MM.1S (cell line): ENCODE measurements around the gene SLC39A7.

ENCODE experiments used
- DNase-seq: peaks from one replicate; pipeline ENCODE4 v3.0.0-alpha.2; 2015
- H2AFZ ChIP-seq: fragments of 300-600 bp; sonication (generic); 2 replicates; pipeline ENCODE4 v1.6.0; 2016; ENCODE audit warnings: antibody characterized with exemption, low read length
- H3F3A ChIP-seq: fragments of 300-600 bp; sonication (generic); 2 replicates; pipeline ENCODE4 v1.6.1; 2016; ENCODE audit warnings: mild to moderate bottlenecking, antibody characterized with exemption, low read length, moderate library complexity, mixed read lengths; ENCODE audit not compliant: insufficient read depth
- H3K27ac ChIP-seq: fragments of 300-600 bp; sonication (generic); 2 replicates; pipeline ENCODE4 v1.5.1; 2016; ENCODE audit warnings: mild to moderate bottlenecking, low read length
- H3K27me3 ChIP-seq: fragments of 300-600 bp; sonication (generic); replicated peaks from 2 replicates; pipeline ENCODE4 v1.6.0; 2016; ENCODE audit warnings: low read length; ENCODE audit not compliant: insufficient read depth
- H3K36me3 ChIP-seq: fragments of 300-600 bp; sonication (generic); replicated peaks from 2 replicates; pipeline ENCODE4 v1.6.1; 2016; ENCODE audit warnings: mild to moderate bottlenecking, low read length, mixed read lengths; ENCODE audit not compliant: insufficient read depth
- H3K4me1 ChIP-seq: fragments of 300-600 bp; sonication (generic); 2 replicates; pipeline ENCODE4 v1.6.1; 2016; ENCODE audit warnings: low read length, mixed read lengths
- H3K4me2 ChIP-seq: fragments of 300-600 bp; sonication (generic); 2 replicates; pipeline ENCODE4 v1.6.0; 2016; ENCODE audit warnings: low read depth, low read length
- H3K4me3 ChIP-seq: fragments of 300-600 bp; sonication (generic); 2 replicates; pipeline ENCODE4 v1.5.1; 2016; ENCODE audit warnings: low read length, mixed read lengths
- H3K79me2 ChIP-seq: fragments of 300-600 bp; sonication (generic); 2 replicates; pipeline ENCODE4 v1.6.1; 2016; ENCODE audit warnings: mixed run types, low read length, mixed read lengths
- H3K9ac ChIP-seq: fragments of 300-600 bp; sonication (generic); 2 replicates; pipeline ENCODE4 v1.6.1; 2016; ENCODE audit warnings: low read length, mixed read lengths
- H3K9me2 ChIP-seq: fragments of 300-600 bp; sonication (generic); replicated peaks from 2 replicates; pipeline ENCODE4 v1.6.1; 2016; ENCODE audit warnings: mild to moderate bottlenecking, low read length, mixed read lengths; ENCODE audit not compliant: insufficient read depth
- H3K9me3 ChIP-seq: fragments of 300-600 bp; sonication (generic); replicated peaks from 2 replicates; pipeline ENCODE4 v1.6.1; 2016; ENCODE audit warnings: mild to moderate bottlenecking, low read length, mixed read lengths; ENCODE audit not compliant: insufficient read depth
- H4K20me1 ChIP-seq: fragments of 300-600 bp; sonication (generic); 2 replicates; pipeline ENCODE4 v1.6.1; 2016; ENCODE audit warnings: mild to moderate bottlenecking, low read length, moderate library complexity, mixed read lengths; ENCODE audit not compliant: insufficient read depth
- CTCF ChIP-seq: fragments of 300-600 bp; sonication (generic); IDR thresholded peaks from 2 replicates; pipeline ENCODE4 v1.5.1; 2016; ENCODE audit warnings: antibody characterized with exemption, low read length, mixed read lengths
- EZH2 ChIP-seq: fragments of 300-600 bp; sonication (generic); optimal IDR thresholded peaks from 2 replicates; pipeline ENCODE3; 2017; ENCODE audit warnings: low read depth, mild to moderate bottlenecking, antibody characterized with exemption, low read length, mixed read lengths
- EZH2phosphoT487 ChIP-seq: fragments of 300-600 bp; sonication (generic); IDR thresholded peaks from 2 replicates; pipeline ENCODE4 v1.6.1; 2018; ENCODE audit warnings: antibody characterized with exemption, low read length

SLC39A7 gene

GRCh38 chr6:33236852-33237251 lies 36.2 kb downstream of the SLC39A7 start:
- Histone ChIP-seq H3K9ac (no peak overlapping the region), H3K9me3 (no peaks in the 10 kb centered on the region), H3K4me1 (no peaks in the 10 kb centered on the region), H3K9me2 (no peaks in the 10 kb centered on the region), H4K20me1 (no peaks in the 10 kb centered on the region), H3K79me2 (no peaks in the 10 kb centered on the region), H3K36me3 (no peaks in the 10 kb centered on the region), H3K27ac (no peak overlapping the region), H2AFZ (no peak overlapping the region), H3K4me3 (no peak overlapping the region), H3K27me3 (0 out of 2 replicates have a peak, but pooled peaks cover 13% of the 10 kb centered on the region), H3K4me2 (no peak overlapping the region), H3F3A (no peaks in the 10 kb centered on the region)
- no peak for DNase-seq
- no peak for TF ChIP-seq CTCF
- no peak for TF ChIP-seq EZH2phosphoT487
- TF ChIP-seq EZH2, result no peak

GRCh38 chr6:33237741-33238140 lies 37.1 kb downstream of the SLC39A7 start:
- H3K9me3 ChIP-seq, result no peaks in the 10 kb centered on the region
- no peak overlapping the region for H3K9ac ChIP-seq
- no peaks in the 10 kb centered on the region for H3K9me2 ChIP-seq
- H3K4me3 ChIP-seq, result no peak overlapping the region
- H3K4me2 ChIP-seq, result no peak overlapping the region
- peaks cover 15% of the 10 kb centered on the region; the same call in 1 of the 2 replicates for H3K27me3 ChIP-seq
- no peaks in the 10 kb centered on the region for H3K79me2 ChIP-seq
- H3K36me3 ChIP-seq, result no peaks in the 10 kb centered on the region
- TF ChIP-seq CTCF, result no peak
- no peak for TF ChIP-seq EZH2phosphoT487
- TF ChIP-seq EZH2, result no peak
- no peak for DNase-seq
- no peaks in the 10 kb centered on the region for H3F3A ChIP-seq
- no peak overlapping the region for H2AFZ ChIP-seq
- H3K4me1 ChIP-seq, result no peaks in the 10 kb centered on the region
- no peak overlapping the region for H3K27ac ChIP-seq
- no peaks in the 10 kb centered on the region for H4K20me1 ChIP-seq

DNA sequence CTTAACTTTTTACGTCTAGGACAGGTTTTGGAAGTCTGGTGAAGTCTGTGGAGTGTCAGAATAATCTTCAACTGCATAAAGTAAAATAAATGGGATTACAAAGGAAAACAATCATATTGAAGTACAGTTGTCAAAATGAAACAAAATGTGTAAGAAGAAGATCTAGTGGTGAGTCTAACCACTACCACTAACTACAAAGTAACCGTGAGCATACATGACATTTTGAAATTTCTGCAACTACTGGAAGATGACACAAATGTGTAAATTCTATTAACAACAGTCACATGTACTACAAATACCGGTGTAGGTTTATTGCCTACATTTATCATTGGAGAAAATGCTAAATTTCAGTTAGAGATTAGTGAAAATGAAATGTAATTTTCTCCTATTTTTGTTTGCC lies 41.3 kb downstream of the SLC39A7 start:
- H3K9ac ChIP-seq, result no peak overlapping the region
- no peaks in the 10 kb centered on the region for H3K9me2 ChIP-seq
- H3K4me3 ChIP-seq, result no peak overlapping the region
- H3K36me3 ChIP-seq, result no peaks in the 10 kb centered on the region
- no peaks in the 10 kb centered on the region for H3F3A ChIP-seq
- peaks cover 20% of the 10 kb centered on the region; the same call in 1 of the 2 replicates for H3K27me3 ChIP-seq
- H3K79me2 ChIP-seq, result no peaks in the 10 kb centered on the region
- H2AFZ ChIP-seq, result no peak overlapping the region
- no peak for DNase-seq
- TF ChIP-seq EZH2phosphoT487 (no peak), CTCF (no peak), EZH2 (no peak)
- no peaks in the 10 kb centered on the region for H3K4me1 ChIP-seq
- H3K4me2 ChIP-seq, result no peak overlapping the region
- no peaks in the 10 kb centered on the region for H3K9me3 ChIP-seq
- H4K20me1 ChIP-seq, result no peaks in the 10 kb centered on the region
- H3K27ac ChIP-seq, result no peak overlapping the region
